ENCODE results near the gene STUB1.

DNA sequence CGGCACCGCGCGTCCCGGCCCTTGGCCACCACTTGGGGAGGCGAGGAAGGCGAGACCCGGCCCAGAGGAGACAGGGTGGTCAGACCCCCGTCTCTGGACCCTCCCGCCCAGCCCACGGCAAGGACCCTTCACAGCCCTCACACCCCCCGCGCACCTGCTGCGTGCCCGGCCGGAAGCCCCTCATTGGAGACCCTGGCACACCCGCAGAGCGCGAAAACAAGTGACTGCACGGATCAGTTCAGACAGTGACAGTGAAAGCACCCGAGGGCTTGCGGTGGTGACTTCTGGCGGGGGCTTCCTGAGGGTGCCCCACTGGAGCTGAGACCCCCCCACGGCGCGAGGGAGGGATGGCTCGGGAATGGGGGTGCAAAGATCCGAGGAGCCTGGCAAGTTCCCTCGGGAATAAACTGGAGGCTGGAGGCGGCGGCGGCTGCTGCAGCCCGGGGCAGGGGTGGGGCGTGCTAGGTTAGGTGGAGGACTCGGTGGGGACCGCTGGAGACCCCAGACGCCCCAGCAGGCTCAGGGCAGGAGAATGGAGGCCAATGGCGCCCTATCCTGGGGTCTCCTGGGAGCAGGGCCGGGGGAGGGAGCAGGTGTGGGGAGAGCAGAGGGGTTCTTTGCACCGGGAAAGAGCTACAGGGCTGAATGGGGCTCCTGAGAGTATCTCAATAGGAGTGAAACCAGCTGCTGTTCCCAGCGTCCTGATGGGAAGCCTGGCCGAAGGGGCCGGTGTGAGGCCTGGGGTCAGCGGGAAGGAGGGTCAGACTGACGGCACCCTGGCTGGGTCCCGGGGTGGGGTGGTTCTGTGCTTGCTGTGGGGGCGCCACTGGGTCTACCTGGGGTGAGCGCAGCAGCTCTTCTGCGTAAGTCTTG, 26.2 kb downstream of the STUB1 start:
- TF ChIP-seq POLR2A (IDR thresholded peaks at IDR 0.05): no peak
- TF ChIP-seq CTCF (IDR thresholded peaks at IDR 0.05): no peak
- no peak for TF ChIP-seq POLR2AphosphoS5 (IDR thresholded peaks at IDR 0.05)

All from transverse colon (tissue), 4 donors.